Gastroesophageal sphincter (tissue), 4 donors: ENCODE data around the gene SLC29A2. TPM values are rescaled to one million over a fixed set of nuclear protein-coding genes. Genes with fewer than 3 reads are reported as not detected.

Experiments
- ATAC-seq: fragments of 150-250 bp; one replicate; pipeline ENCODE4 v1.9.1; 2016; ENCODE audit warnings: mild to moderate bottlenecking, moderate library complexity
- H3K27ac ChIP-seq, 4 donors: fragments of 200-600 bp; sonication (generic) in 3 of 4; 1 replicate in 3 of 4; 2 replicates in 1 of 4; pipeline ENCODE4 v1.5.1; 2016 to 2019
- H3K27me3 ChIP-seq: fragments of 200-600 bp; sonication (generic); one replicate; pipeline ENCODE4 v1.5.1; 2019
- H3K36me3 ChIP-seq, 2 donors: fragments of 200-600 bp; sonication (generic); one replicate each; pipeline ENCODE4 v1.5.1; 2019; ENCODE audit warnings: control low read depth in 1 of 2
- H3K4me1 ChIP-seq, 3 donors: fragments of 200-600 bp; sonication (generic); 1 replicate in 2 of 3; 2 replicates in 1 of 3; pipeline ENCODE4 v1.5.1; 2016 to 2019; ENCODE audit warnings: control low read depth in 2 of 3
- H3K4me3 ChIP-seq, 2 donors: fragments of 200-600 bp; sonication (generic); one replicate each; pipeline ENCODE4 v1.5.1; 2019; ENCODE audit warnings: mild to moderate bottlenecking in 1 of 2, moderate library complexity in 1 of 2
- H3K9me3 ChIP-seq, 3 donors: fragments of 200-600 bp; sonication (generic); one replicate each; pipeline ENCODE4 v1.5.1; 2017 to 2019; ENCODE audit warnings: control low read depth in 2 of 3
- EP300 ChIP-seq: sonication (generic); formaldehyde crosslinking; IDR thresholded peaks from one replicate; pipeline ENCODE4 v1.6.1; 2017; ENCODE audit warnings: antibody characterized with exemption, mild to moderate bottlenecking
- POLR2A ChIP-seq, 2 donors: fragments of 450-650 bp; IDR thresholded peaks; one replicate each; pipeline ENCODE4 v1.6.1; 2017; ENCODE audit warnings: antibody characterized with exemption in 2 of 2, mild to moderate bottlenecking in 2 of 2, moderate library complexity in 1 of 2
- POLR2AphosphoS5 ChIP-seq: sonication (generic); formaldehyde crosslinking; IDR thresholded peaks from one replicate; pipeline ENCODE4 v1.6.1; 2017; ENCODE audit warnings: antibody characterized with exemption
- whole genome bisulfite sequencing, 2 donors: methylation state at CpG; one replicate each; pipeline ENCODE4 v1.1.5; 2018; ENCODE audit warnings: low coverage in 1 of 2; 5-methylcytosine and 5-hydroxymethylcytosine counted together
- total RNA-seq, 4 donors: library from RNA; depleted of rRNA; stranded (reverse); fragments of >200 nt; gene quantifications; one replicate each; pipeline ENCODE4 v1.1.0, GENCODE V29; 2016
- TF ChIP-seq, protein P1 (sequence below), 4 experiments: fragments of 200-600 bp in 2 of 4; fragments of 450-650 bp in 2 of 4; sonication (generic) in 1 of 4; IDR thresholded peaks; one replicate each; pipeline ENCODE4 v1.5.1; 2017 to 2019; ENCODE audit warnings: antibody characterized with exemption in 4 of 4, mild to moderate bottlenecking in 2 of 4, moderate library complexity in 2 of 4

SLC29A2 gene
- total RNA-seq, 4 donors from 2014 or later = 0.27 to 3.2 (median 1.2) TPM

GRCh38 chr11:66347425-66348276 lies 23.9 kb downstream of the SLC29A2 start, which contains the start of gene B4GAT1:
B4GAT1 (minus strand) TSS chr11:66347629; CDS start chr11:66347545, 84 bp downstream.
- ATAC-seq = peak; percentile 82
- Histone ChIP-seq H3K4me3 (peak within 1 kb of the TSS; percentile 66 to 97), H3K27ac (peak within 1 kb of the TSS; percentile 81 to 96 (median 90)), H3K27me3 (no peaks in the 10 kb centered on the region), H3K36me3 (no peaks in the 10 kb centered on the region), H3K9me3 (no peaks in the 10 kb centered on the region), H3K4me1 (peaks cover 0 to 53% (median 28%) of the 10 kb centered on the region in 3 donors)
- WGBS, 2 donors = 0% methylated on average over 12 of the region's 101 CpGs; no CpG with 5 or more reads in 1 of the 2 donors
- TF ChIP-seq, protein P1, sequence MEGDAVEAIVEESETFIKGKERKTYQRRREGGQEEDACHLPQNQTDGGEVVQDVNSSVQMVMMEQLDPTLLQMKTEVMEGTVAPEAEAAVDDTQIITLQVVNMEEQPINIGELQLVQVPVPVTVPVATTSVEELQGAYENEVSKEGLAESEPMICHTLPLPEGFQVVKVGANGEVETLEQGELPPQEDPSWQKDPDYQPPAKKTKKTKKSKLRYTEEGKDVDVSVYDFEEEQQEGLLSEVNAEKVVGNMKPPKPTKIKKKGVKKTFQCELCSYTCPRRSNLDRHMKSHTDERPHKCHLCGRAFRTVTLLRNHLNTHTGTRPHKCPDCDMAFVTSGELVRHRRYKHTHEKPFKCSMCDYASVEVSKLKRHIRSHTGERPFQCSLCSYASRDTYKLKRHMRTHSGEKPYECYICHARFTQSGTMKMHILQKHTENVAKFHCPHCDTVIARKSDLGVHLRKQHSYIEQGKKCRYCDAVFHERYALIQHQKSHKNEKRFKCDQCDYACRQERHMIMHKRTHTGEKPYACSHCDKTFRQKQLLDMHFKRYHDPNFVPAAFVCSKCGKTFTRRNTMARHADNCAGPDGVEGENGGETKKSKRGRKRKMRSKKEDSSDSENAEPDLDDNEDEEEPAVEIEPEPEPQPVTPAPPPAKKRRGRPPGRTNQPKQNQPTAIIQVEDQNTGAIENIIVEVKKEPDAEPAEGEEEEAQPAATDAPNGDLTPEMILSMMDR (IDR thresholded peaks at IDR 0.05) = no peak
- peak; percentile 33 to 43 for TF ChIP-seq POLR2A (IDR thresholded peaks at IDR 0.05)
- TF ChIP-seq POLR2AphosphoS5 = peak; percentile 35
- TF ChIP-seq EP300 = no peak

GRCh38 chr11:66346476-66347424 lies 24.8 kb downstream of the SLC29A2 start:
- H3K9me3 ChIP-seq = no peaks in the 10 kb centered on the region
- H3K27me3 ChIP-seq = no peaks in the 10 kb centered on the region
- TF ChIP-seq, protein P1 (IDR thresholded peaks at IDR 0.05) = peak in 1 of 4 experiments; percentile 1
- TF ChIP-seq POLR2A (IDR thresholded peaks at IDR 0.05) (no peak), EP300 (no peak), POLR2AphosphoS5 (no peak)
- ATAC-seq = no peak
- 88% methylated on average over 5 of the region's 68 CpGs; no CpG with 5 or more reads in 1 of the 2 donors for WGBS, 2 donors
- peaks cover 0 to 7% of the 10 kb centered on the region in 2 donors for H3K36me3 ChIP-seq
- H3K27ac ChIP-seq = peak overlapping the region; percentile 51 to 96 (median 90)
- H3K4me3 ChIP-seq = peak overlapping the region; percentile 66 to 97
- H3K4me1 ChIP-seq = peaks cover 0 to 53% (median 28%) of the 10 kb centered on the region in 3 donors

DNA sequence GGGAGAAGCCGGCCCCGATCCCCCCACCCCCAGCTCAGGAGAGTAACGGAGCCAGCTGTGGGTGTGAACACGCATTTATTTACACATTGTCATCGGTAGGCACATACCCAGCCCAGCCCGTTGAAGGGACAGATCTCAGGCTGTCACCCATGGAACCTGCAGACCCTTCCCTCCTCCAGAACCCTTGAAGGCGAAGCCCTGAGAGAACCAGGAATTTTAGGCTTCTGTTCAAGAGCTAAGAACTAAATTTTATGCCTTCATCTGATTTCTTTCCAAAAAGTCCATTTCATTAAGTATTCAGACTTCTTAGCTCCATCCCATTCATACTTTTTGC lies 26.3 kb downstream of the SLC29A2 start:
- TF ChIP-seq EP300 (no peak), POLR2A (IDR thresholded peaks at IDR 0.05) (no peak), POLR2AphosphoS5 (no peak)
- TF ChIP-seq, protein P1 (IDR thresholded peaks at IDR 0.05) = no peak
- Histone ChIP-seq H3K27me3 (no peaks in the 10 kb centered on the region), H3K4me1 (peaks cover 0 to 53% (median 28%) of the 10 kb centered on the region in 3 donors), H3K9me3 (no peaks in the 10 kb centered on the region), H3K36me3 (peaks cover 0 to 22% of the 10 kb centered on the region in 2 donors), H3K4me3 (peak overlapping the region; percentile 84 to 97), H3K27ac (peak overlapping the region; percentile 10 to 96 (median 90))
- 0 to 4% methylated on average over 1 to 2 of the region's 7 CpGs for WGBS, 2 donors
- peak; percentile 1 for ATAC-seq

DNA sequence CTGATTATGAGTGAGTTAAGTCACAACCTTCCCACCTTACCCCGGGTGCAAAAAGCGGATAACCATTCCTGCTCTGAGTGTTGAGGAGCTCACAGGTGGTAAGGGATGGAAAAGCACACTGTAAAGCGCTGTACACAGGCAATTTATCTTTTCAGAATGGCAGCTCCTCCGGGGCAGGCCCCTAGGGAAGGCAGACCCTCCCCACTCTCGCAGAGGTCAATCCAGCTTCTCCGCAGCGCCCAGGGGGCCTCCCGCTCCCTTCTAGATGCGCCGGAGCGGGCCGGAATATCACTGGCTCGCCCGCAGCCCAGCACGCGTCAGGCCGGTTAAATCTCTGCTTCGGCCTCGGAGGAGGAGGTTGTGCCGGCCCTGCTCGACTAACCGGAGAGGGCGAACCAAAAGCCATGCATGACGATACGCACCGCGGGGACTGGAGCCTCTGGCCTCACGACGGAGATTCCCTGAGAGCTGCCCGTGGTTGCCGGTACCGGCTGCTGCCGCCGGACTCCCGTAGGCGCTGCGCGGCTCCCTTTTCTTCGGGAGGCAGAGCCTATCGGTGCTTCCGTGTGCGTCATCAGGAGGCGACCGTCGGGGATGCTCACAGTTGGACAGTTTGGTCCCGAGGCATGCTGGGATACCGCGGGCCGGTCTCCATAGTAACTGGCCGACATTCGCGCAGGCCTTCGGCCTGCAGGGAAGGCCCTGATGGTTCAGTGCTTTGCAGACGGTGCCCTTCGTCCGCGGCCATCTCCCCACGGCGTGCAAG lies 26.8 kb downstream of the SLC29A2 start, which contains the start of gene BRMS1:
BRMS1 (minus strand) TSS at position 555 of the 766 bp plus-strand sequence. CDS start 2,870 bp downstream, outside the sequence.
- no peak for TF ChIP-seq EP300
- TF ChIP-seq POLR2AphosphoS5 = peak; percentile 92
- TF ChIP-seq, protein P1 (IDR thresholded peaks at IDR 0.05) = peak in 3 of 4 experiments; percentile 46 to 59 (median 50)
- peak; percentile 79 to 84 for TF ChIP-seq POLR2A (IDR thresholded peaks at IDR 0.05)

More for the DNA sequence above, 26.8 kb downstream of the SLC29A2 start, which contains the start of gene BRMS1:
- Histone ChIP-seq H3K27ac (peak within 1 kb of the TSS; percentile 66 to 96 (median 90)), H3K36me3 (peaks cover 0 to 27% of the 10 kb centered on the region in 2 donors), H3K27me3 (no peaks in the 10 kb centered on the region), H3K4me3 (peak within 1 kb of the TSS; percentile 84 to 97), H3K4me1 (peaks cover 0 to 53% (median 28%) of the 10 kb centered on the region in 3 donors), H3K9me3 (no peaks in the 10 kb centered on the region)
- WGBS, 2 donors = 0% methylated on average over 1 of the region's 59 CpGs
- ATAC-seq = peak; percentile 90
